Measurements from ENCODE around the gene COL23A1.
"Not testable (repeated sequence)": the region's sequence is repeated elsewhere in the genome, so short reads cannot be mapped to it uniquely, and the experiment has no call there.

COL23A1 gene

DNA sequence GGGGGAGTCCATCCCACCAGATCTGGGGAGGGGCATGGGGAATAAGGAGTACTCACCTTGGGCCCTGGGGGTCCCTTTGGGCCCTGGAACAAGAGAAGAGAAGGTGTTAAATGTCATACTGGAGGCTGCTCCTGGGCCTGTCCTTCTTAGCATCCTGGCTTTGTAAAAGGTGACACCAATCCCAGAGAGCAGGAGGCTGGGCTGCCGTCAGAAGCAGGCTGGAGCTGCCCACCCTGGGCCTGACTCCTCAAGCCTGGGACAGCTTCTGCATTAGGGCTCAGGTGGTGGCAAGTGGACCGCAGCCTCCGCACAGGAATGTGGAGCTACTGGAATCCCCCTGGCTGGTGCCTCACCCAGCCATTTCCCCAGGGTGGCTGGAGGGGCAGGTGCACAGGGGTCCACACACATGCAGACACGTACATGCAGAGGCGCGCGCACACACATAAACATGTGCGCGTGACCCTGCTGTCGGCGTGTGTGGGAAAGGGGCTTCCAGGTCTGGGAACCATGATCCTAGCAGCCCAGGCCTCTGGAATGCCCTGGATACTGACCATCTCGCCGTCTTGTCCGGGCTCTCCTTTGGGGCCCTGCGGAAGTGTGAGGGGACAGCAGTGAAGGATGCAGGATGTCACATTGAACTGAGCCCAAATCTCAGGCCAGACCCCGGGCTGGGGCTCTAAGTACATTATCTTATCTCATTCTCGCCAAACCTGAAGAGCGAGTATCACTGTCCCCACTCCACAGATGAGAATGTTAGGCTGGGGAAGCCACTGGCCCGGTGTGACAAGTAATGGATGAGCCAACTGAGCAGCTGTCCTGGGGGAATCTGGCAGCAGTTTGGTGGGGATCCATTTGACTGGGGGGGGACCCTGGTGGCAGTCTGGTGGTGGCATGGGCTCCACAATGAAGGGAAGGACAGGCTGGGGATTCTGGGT, 328.3 kb downstream of the COL23A1 start:
- H3K4me1 Mint-ChIP-seq, result peaks cover 2% of the 10 kb centered on the region
- no peaks in the 10 kb centered on the region for H3K36me3 Mint-ChIP-seq (ENCODE audit: low read depth)
- H3K9me3 Mint-ChIP-seq, result peaks cover 3% of the 10 kb centered on the region
- H3K27me3 Mint-ChIP-seq (ENCODE audit: low read depth, poor library complexity), result peaks cover 22% of the 10 kb centered on the region
- no peak for DNase-seq
- TF ChIP-seq, protein P1, sequence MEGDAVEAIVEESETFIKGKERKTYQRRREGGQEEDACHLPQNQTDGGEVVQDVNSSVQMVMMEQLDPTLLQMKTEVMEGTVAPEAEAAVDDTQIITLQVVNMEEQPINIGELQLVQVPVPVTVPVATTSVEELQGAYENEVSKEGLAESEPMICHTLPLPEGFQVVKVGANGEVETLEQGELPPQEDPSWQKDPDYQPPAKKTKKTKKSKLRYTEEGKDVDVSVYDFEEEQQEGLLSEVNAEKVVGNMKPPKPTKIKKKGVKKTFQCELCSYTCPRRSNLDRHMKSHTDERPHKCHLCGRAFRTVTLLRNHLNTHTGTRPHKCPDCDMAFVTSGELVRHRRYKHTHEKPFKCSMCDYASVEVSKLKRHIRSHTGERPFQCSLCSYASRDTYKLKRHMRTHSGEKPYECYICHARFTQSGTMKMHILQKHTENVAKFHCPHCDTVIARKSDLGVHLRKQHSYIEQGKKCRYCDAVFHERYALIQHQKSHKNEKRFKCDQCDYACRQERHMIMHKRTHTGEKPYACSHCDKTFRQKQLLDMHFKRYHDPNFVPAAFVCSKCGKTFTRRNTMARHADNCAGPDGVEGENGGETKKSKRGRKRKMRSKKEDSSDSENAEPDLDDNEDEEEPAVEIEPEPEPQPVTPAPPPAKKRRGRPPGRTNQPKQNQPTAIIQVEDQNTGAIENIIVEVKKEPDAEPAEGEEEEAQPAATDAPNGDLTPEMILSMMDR (IDR thresholded peaks at IDR 0.05), result no peak
- H3K4me3 Mint-ChIP-seq, result no peak overlapping the region
- no peak overlapping the region for H3K27ac Mint-ChIP-seq

DNA sequence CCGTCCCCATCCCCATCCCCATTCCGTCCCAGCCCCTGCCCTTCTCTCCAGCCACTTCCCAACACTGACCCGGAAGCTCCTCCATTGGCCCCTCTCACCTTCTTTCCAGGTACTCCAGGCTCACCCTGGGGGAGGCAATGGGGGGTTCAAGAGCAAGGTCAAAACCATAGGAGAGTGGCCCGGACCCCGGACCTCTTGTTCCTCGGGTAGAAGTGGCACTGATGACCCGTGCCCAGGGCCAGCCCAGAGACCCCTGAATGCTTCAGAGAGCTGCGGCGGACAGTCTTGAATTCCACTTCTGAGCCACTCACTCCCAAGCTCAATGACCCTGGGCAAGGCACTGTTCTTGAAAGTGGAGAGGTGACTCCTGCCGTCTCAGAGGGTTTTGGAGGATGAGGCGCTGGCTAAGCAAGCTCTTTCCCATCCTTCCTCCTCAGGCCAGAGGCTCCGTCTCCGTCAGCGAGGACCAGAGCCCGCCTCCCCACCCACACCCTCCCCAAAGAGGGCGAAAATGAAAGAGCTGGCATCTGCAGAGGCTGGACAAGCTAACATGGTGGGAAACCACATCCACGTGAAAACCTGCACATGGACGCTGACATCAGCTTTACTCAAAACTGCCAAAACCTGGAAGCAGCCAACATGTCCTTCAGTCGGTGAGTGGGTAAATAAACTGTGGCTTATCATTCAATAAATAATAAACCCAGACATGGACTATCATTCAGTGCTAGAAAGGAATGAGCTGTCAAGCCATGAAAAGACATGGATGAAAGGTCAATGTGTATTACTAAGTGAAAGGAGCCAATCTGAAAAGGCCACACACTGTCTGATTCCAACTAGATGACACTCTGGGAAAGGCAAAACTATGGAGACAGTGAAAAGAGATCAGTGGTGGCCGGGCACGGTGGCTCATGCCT, 330.3 kb downstream of the COL23A1 start:
- H3K9me3 Mint-ChIP-seq, result peaks cover under 1% of the 10 kb centered on the region
- TF ChIP-seq, protein P1 (IDR thresholded peaks at IDR 0.05), result no peak
- no peak for DNase-seq
- no peaks in the 10 kb centered on the region for H3K36me3 Mint-ChIP-seq (ENCODE audit: low read depth)
- H3K27ac Mint-ChIP-seq, result no peak overlapping the region
- peaks cover 21% of the 10 kb centered on the region for H3K27me3 Mint-ChIP-seq (ENCODE audit: low read depth, poor library complexity)
- H3K4me1 Mint-ChIP-seq, result peaks cover 23% of the 10 kb centered on the region
- H3K4me3 Mint-ChIP-seq, result no peak overlapping the region

DNA sequence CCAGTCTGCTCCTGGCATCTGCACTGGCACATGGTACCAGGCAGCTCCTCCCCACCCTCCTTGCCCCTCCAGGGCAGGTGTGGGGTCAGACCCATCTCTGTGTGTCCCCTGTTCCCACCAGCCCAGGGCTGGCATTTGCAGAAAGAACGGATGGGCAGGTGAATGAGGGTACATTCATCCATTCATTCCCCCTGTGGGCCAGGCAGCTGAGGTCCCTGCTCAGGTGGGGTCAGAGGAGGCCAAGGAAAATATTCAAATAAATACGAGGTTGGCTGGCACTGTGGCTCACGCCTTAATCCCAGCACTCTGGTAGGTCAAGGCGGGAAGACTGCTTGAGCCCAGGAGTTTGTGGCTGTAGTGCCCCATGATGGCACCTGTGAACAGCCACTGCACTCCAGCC, 332.5 kb downstream of the COL23A1 start:
- Mint-ChIP-seq H3K4me1 (peaks cover 25% of the 10 kb centered on the region), H3K36me3 (ENCODE audit: low read depth) (no peaks in the 10 kb centered on the region), H3K4me3 (no peak overlapping the region), H3K27me3 (ENCODE audit: low read depth, poor library complexity) (peaks cover 17% of the 10 kb centered on the region), H3K27ac (no peak overlapping the region), H3K9me3 (no peaks in the 10 kb centered on the region)
- no peak for DNase-seq
- TF ChIP-seq, protein P1 (IDR thresholded peaks at IDR 0.05), result no peak

DNA sequence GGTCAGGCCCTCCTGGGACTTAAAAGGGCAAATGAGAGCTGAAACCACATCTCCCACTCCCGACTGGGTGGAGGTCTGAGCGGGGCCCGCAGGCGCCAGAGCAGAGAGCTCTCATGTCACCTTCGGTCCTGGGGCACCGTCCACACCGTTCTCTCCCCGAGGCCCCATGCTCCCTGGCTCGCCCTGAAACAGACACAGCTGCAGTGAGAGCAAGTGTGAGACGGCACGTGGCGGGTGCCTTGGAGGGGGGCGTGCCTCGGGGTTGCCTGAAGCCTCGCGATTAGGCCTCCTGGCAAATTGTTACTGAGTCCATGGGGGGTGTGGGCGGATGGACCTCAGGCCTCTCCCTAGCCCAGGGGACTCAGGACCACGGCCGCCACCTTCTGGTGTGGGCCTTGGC, 333.4 kb downstream of the COL23A1 start:
- Mint-ChIP-seq H3K27me3 (ENCODE audit: low read depth, poor library complexity) (peaks cover 11% of the 10 kb centered on the region), H3K9me3 (no peaks in the 10 kb centered on the region), H3K36me3 (ENCODE audit: low read depth) (no peaks in the 10 kb centered on the region), H3K27ac (no peak overlapping the region), H3K4me3 (no peak overlapping the region), H3K4me1 (peaks cover 25% of the 10 kb centered on the region)
- no peak for DNase-seq
- TF ChIP-seq, protein P1 (IDR thresholded peaks at IDR 0.05), result no peak

DNA sequence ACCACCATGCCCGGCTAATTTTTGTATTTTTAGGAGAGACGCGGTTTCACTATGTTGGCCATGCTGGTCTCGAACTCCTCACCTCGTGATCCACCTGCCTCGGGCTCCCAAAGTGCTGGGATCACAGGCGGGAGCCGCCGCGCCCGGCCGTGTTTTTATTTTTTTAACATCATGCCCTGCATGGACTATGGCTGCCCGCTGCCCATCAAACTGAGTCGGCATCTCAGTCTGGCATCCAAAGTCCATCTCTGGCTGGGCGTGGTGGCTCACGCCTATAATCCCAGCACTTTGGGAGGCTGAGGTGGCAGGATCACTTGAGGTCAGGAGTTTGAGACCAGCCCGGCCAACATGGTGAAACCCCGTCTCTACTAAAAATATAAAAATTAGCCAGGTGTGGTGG, 336.6 kb downstream of the COL23A1 start:
- H3K4me1 Mint-ChIP-seq, result peaks cover 30% of the 10 kb centered on the region
- DNase-seq; H3K36me3 Mint-ChIP-seq (ENCODE audit: low read depth); H3K4me3 Mint-ChIP-seq; H3K27me3 Mint-ChIP-seq (ENCODE audit: low read depth, poor library complexity); H3K27ac Mint-ChIP-seq; H3K9me3 Mint-ChIP-seq: not testable (repeated sequence)

DNA sequence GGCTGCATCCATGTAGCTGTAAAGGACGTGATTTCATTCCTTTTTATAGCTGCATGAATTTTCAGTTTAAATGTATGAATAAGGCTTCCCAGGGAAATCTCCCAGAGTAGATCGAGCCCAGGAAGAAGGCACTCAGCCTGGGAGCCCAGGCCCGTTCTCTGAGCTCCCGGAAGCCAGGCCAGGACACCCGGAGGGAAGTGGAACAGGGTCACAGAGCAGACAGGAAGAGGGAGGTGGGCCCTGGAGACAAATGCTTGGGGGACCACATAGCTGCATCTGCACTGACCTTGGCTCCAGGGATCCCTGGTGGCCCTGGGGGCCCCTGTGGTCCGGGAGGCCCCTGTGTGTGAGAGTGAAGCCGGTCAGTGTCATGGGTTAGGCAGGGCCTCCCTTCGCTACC, 337.9 kb downstream of the COL23A1 start:
- Mint-ChIP-seq H3K27ac (no peak overlapping the region), H3K4me1 (peaks cover 31% of the 10 kb centered on the region)

More for the DNA sequence above, 337.9 kb downstream of the COL23A1 start:
- H3K27me3 Mint-ChIP-seq (ENCODE audit: low read depth, poor library complexity), result peaks cover 7% of the 10 kb centered on the region
- H3K4me3 Mint-ChIP-seq, result no peak overlapping the region
- H3K9me3 Mint-ChIP-seq, result no peaks in the 10 kb centered on the region
- no peak for DNase-seq
- H3K36me3 Mint-ChIP-seq (ENCODE audit: low read depth), result no peaks in the 10 kb centered on the region
- TF ChIP-seq, protein P1 (IDR thresholded peaks at IDR 0.05), result no peak

Measured in nephron progenitor cell (in vitro differentiated cells).